ENCODE data around the gene ALDH6A1.

The ALDH6A1 gene

GRCh38 chr14:74064883-74065282, 19.4 kb downstream of the ALDH6A1 start:
- Histone ChIP-seq H3F3A (ENCODE audit: insufficient read depth) (no peaks in the 10 kb centered on the region), H3K4me2 (ENCODE audit: low read depth, low read length, poor library complexity, severe bottlenecking) (no peak overlapping the region), H3K4me3 (ENCODE audit: insufficient read depth, low read length, poor library complexity, severe bottlenecking) (no peak overlapping the region), H3K27me3 (ENCODE audit: low read length) (no peaks in the 10 kb centered on the region), H2AFZ (ENCODE audit: low read depth, low read length, severe bottlenecking) (no peak overlapping the region), H3K9me2 (replicated peaks; ENCODE audit: insufficient read depth, low read length) (no peaks in the 10 kb centered on the region), H3K9me3 (ENCODE audit: insufficient read depth, low read length) (no peaks in the 10 kb centered on the region), H3K36me3 (ENCODE audit: low read length) (no peaks in the 10 kb centered on the region), H3K27ac (ENCODE audit: low read depth, low read length) (no peak overlapping the region), H3K9ac (ENCODE audit: low read length) (no peak overlapping the region), H3K79me2 (ENCODE audit: insufficient read depth, low read length) (no peaks in the 10 kb centered on the region), H4K20me1 (ENCODE audit: low read depth, low read length) (no peaks in the 10 kb centered on the region)
- no peak for TF ChIP-seq EZH2phosphoT487 (conservative IDR thresholded peaks at IDR 0.05; ENCODE audit: low read length)
- no peak for TF ChIP-seq CTCF (IDR thresholded peaks at IDR 0.05; ENCODE audit: insufficient read depth, low read length, poor library complexity, severe bottlenecking)

GRCh38 chr14:74064426-74064825, 19.8 kb downstream of the ALDH6A1 start:
- H4K20me1 ChIP-seq (ENCODE audit: low read depth, low read length) = no peaks in the 10 kb centered on the region
- H3K27me3 ChIP-seq (ENCODE audit: low read length) = no peaks in the 10 kb centered on the region
- H3K9me3 ChIP-seq (ENCODE audit: insufficient read depth, low read length) = no peaks in the 10 kb centered on the region
- H3K9ac ChIP-seq (ENCODE audit: low read length) = no peak overlapping the region
- no peak overlapping the region for H3K4me2 ChIP-seq (ENCODE audit: low read depth, low read length, poor library complexity, severe bottlenecking)
- H3K27ac ChIP-seq (ENCODE audit: low read depth, low read length) = no peak overlapping the region
- no peaks in the 10 kb centered on the region for H3K79me2 ChIP-seq (ENCODE audit: insufficient read depth, low read length)
- no peaks in the 10 kb centered on the region for H3F3A ChIP-seq (ENCODE audit: insufficient read depth)
- H3K9me2 ChIP-seq (replicated peaks; ENCODE audit: insufficient read depth, low read length) = no peaks in the 10 kb centered on the region
- H3K4me3 ChIP-seq (ENCODE audit: insufficient read depth, low read length, poor library complexity, severe bottlenecking) = no peak overlapping the region
- TF ChIP-seq CTCF (IDR thresholded peaks at IDR 0.05; ENCODE audit: insufficient read depth, low read length, poor library complexity, severe bottlenecking) (no peak), EZH2phosphoT487 (conservative IDR thresholded peaks at IDR 0.05; ENCODE audit: low read length) (no peak)
- H3K36me3 ChIP-seq (ENCODE audit: low read length) = no peaks in the 10 kb centered on the region
- H2AFZ ChIP-seq (ENCODE audit: low read depth, low read length, severe bottlenecking) = no peak overlapping the region

- H3K9ac ChIP-seq (ENCODE audit: low read length) = no peak overlapping the region
- TF ChIP-seq CTCF (IDR thresholded peaks at IDR 0.05; ENCODE audit: insufficient read depth, low read length, poor library complexity, severe bottlenecking) = no peak
- no peak for TF ChIP-seq EZH2phosphoT487 (conservative IDR thresholded peaks at IDR 0.05; ENCODE audit: low read length)
- no peaks in the 10 kb centered on the region for H4K20me1 ChIP-seq (ENCODE audit: low read depth, low read length)
- no peaks in the 10 kb centered on the region for H3K36me3 ChIP-seq (ENCODE audit: low read length)
- H3K9me3 ChIP-seq (ENCODE audit: insufficient read depth, low read length) = no peaks in the 10 kb centered on the region
- no peaks in the 10 kb centered on the region for H3F3A ChIP-seq (ENCODE audit: insufficient read depth)
- no peaks in the 10 kb centered on the region for H3K79me2 ChIP-seq (ENCODE audit: insufficient read depth, low read length)
- no peaks in the 10 kb centered on the region for H3K9me2 ChIP-seq (replicated peaks; ENCODE audit: insufficient read depth, low read length)
- no peak overlapping the region for H3K4me2 ChIP-seq (ENCODE audit: low read depth, low read length, poor library complexity, severe bottlenecking)
- H3K4me3 ChIP-seq (ENCODE audit: insufficient read depth, low read length, poor library complexity, severe bottlenecking) = no peak overlapping the region
- H3K27me3 ChIP-seq (ENCODE audit: low read length) = no peaks in the 10 kb centered on the region
- no peak overlapping the region for H2AFZ ChIP-seq (ENCODE audit: low read depth, low read length, severe bottlenecking)
- no peak overlapping the region for H3K27ac ChIP-seq (ENCODE audit: low read depth, low read length)
Observed at GRCh38 chr14:74062809-74063150, 21.5 kb downstream of the ALDH6A1 start.
